Caco-2 (cell line): Measurements from ENCODE around the gene CRYM. TPM values are rescaled to one million over a fixed set of nuclear protein-coding genes. Genes with fewer than 3 reads are reported as not detected.

Experiments
- Bru-seq: library from RNA; stranded (reverse); fragments of 400-500 nt; gene quantifications from one replicate; lab custom pipeline; 2021; lab: Mats Ljungman, UMichigan
- BruChase-seq, 2 experiments: library from RNA; stranded (reverse); fragments of 400-500 nt; gene quantifications; one replicate each; lab custom pipeline; 2021; lab: Mats Ljungman, UMichigan
- BruUV-seq: library from RNA; stranded (reverse); fragments of 400-500 nt; replicated peaks from 2 replicates; lab custom pipeline; 2021; lab: Mats Ljungman, UMichigan
- CTCF ChIA-PET: fragments of 300-600 bp; sonication (Branson Sonifier 250); formaldehyde crosslinking; loops from one replicate; lab custom pipeline; 2022; ENCODE audit warnings: antibody characterized with exemption; lab: Charles Lee
- POLR2A ChIA-PET: fragments of 300-600 bp; sonication (Branson Sonifier 250); formaldehyde crosslinking; loops from one replicate; lab custom pipeline; 2022; ENCODE audit warnings: antibody characterized with exemption; lab: Charles Lee
- DNase-seq, 2 experiments: peaks; one replicate each; pipeline versions ENCODE4 v3.0.0 to v3.0.0-alpha.2; 2020 to 2022
- H3K27me3 ChIP-seq: replicated peaks from 2 replicates; pipeline ENCODE4 v1.6.0; 2011; ENCODE audit warnings: low read length; ENCODE audit not compliant: control insufficient read depth, insufficient read depth
- H3K36me3 ChIP-seq: 2 replicates; pipeline ENCODE4 v1.5.1; 2011; ENCODE audit warnings: low read length; ENCODE audit not compliant: control insufficient read depth, insufficient read depth
- H3K4me1 ChIP-seq: fragments of 250-450 bp; sonication (Bioruptor Pico); 2 replicates; pipeline ENCODE4 v1.5.1; 2020; ENCODE audit warnings: mild to moderate bottlenecking
- H3K4me3 ChIP-seq: 2 replicates; pipeline ENCODE4 v1.5.1; 2011; ENCODE audit warnings: low read depth, mild to moderate bottlenecking, control low read depth, low read length
- H3K9me3 ChIP-seq: fragments of 250-450 bp; sonication (Bioruptor Pico); 2 replicates; pipeline ENCODE4 v1.5.1; 2020; ENCODE audit warnings: mild to moderate bottlenecking, moderate library complexity
- H3K27ac Mint-ChIP-seq: one replicate; pipeline ENCODE4 v1.8.0; 2022; ENCODE audit warnings: mixed read lengths; ENCODE audit not compliant: unreplicated experiment
- H3K27me3 Mint-ChIP-seq: one replicate; pipeline ENCODE4 v1.8.0; 2022; ENCODE audit warnings: mixed read lengths; ENCODE audit not compliant: insufficient read depth, unreplicated experiment
- H3K36me3 Mint-ChIP-seq: one replicate; pipeline ENCODE4 v1.8.0; 2022; ENCODE audit warnings: mild to moderate bottlenecking, mixed read lengths; ENCODE audit not compliant: insufficient read depth, unreplicated experiment
- H3K4me1 Mint-ChIP-seq: one replicate; pipeline ENCODE4 v1.8.0; 2022; ENCODE audit warnings: low read depth, mixed read lengths; ENCODE audit not compliant: unreplicated experiment
- H3K4me3 Mint-ChIP-seq: one replicate; pipeline ENCODE4 v1.8.0; 2022; ENCODE audit warnings: mild to moderate bottlenecking, moderate library complexity, mixed read lengths; ENCODE audit not compliant: unreplicated experiment
- H3K9me3 Mint-ChIP-seq: one replicate; pipeline ENCODE4 v1.8.0; 2022; ENCODE audit warnings: mixed read lengths; ENCODE audit not compliant: unreplicated experiment
- CTCF ChIP-seq, 2 experiments: fragments of 200-600 bp in 1 of 2; IDR thresholded peaks; 1 replicate in 1 of 2; 2 replicates in 1 of 2; pipeline versions ENCODE4 v1.5.1 to v1.8.0; 2011 to 2022; ENCODE audit warnings: antibody characterized with exemption in 1 of 2, control low read depth in 1 of 2, inconsistent platforms in 1 of 2, low read depth in 1 of 2, low read length in 1 of 2, mild to moderate bottlenecking in 1 of 2, moderate library complexity in 1 of 2; ENCODE audit not compliant: insufficient read depth in 1 of 2, severe bottlenecking in 1 of 2, unreplicated experiment in 1 of 2
- intact Hi-C: fragments of 100-400 bp; cut with micrococcal nuclease; formaldehyde crosslinking; loops from one replicate; pipeline ENCODE4 v1.10.0; 2022; ENCODE audit not compliant: unreplicated experiment
- long read RNA-seq: library from polyadenylated mRNA; stranded (forward); transcript quantifications from one replicate; pipeline ENCODE4 v2.0.0, GENCODE V29; 2022
- total RNA-seq: library from RNA; stranded (reverse); gene quantifications from 2 replicates; pipeline ENCODE4 v1.2.3, GENCODE V29; 2022

Gene CRYM
- 0.39 TPM in 1 of 2 replicates, not detected in the other for total RNA-seq
- Bru-seq, nascent RNA = percentile 19 among the genes with signal in this experiment
- BruChase-seq, experiment 1, labeled RNA remaining after a 2-hour chase = percentile 12 among the genes with signal in this experiment
- percentile 11 among the genes with signal in this experiment for BruChase-seq, experiment 2, labeled RNA remaining after a 6-hour chase
- long read RNA-seq, partial matches to known transcripts = 2 of 2 reads
- long read RNA-seq, other reads (novel, unspliced or antisense) = 0 of 2 reads

GRCh38 chr16:21277927-21278706, at the start of gene CRYM:
TSS of gene CRYM (minus strand) at chr16:21278290. CDS start at chr16:21278251, 39 bp downstream.
- no peaks in the 10 kb centered on the region for H3K27me3 ChIP-seq
- no peaks in the 10 kb centered on the region for H3K4me1 ChIP-seq
- H3K27ac Mint-ChIP-seq = no peak within 1 kb of the TSS
- peak; percentile 73 to 89 for TF ChIP-seq CTCF (IDR thresholded peaks at IDR 0.05; ENCODE audit: insufficient read depth in 1 of 2, low read depth in 1 of 2, low read length in 1 of 2, severe bottlenecking in 1 of 2, unreplicated experiment in 1 of 2)
- no peaks in the 10 kb centered on the region for H3K4me1 Mint-ChIP-seq
- peak; percentile 54 to 71 for DNase-seq
- intact Hi-C loops = loop anchor here (1.0 to 5.0 kb wide), 3 partner anchors 23 to 90 kb away; no protein-coding TSS in a partner anchor
- peaks cover 6% of the 10 kb centered on the region for H3K27me3 Mint-ChIP-seq
- H3K9me3 Mint-ChIP-seq = no peaks in the 10 kb centered on the region
- H3K9me3 ChIP-seq = no peaks in the 10 kb centered on the region
- ChIA-PET CTCF (interaction anchor here (0.7 to 2.3 kb wide), 3 partner anchors 23 to 1009 kb away, joined by 4 to 10 read pairs (median 5); no protein-coding TSS in a partner anchor), POLR2A (interaction anchor here (0.6 kb wide), 1 partner anchor 1094 kb away, joined by 4 read pairs; no protein-coding TSS in a partner anchor)
- H3K36me3 Mint-ChIP-seq = no peaks in the 10 kb centered on the region
- H3K4me3 ChIP-seq = peak within 1 kb of the TSS; percentile 34
- no TSS peak for BruUV-seq
- no peaks in the 10 kb centered on the region for H3K36me3 ChIP-seq
- H3K4me3 Mint-ChIP-seq = peak within 1 kb of the TSS; percentile 75

GRCh38 chr16:21327046-21327445, 49.0 kb upstream of the CRYM start:
- no TSS peak for BruUV-seq
- Mint-ChIP-seq H3K4me3 (no peak overlapping the region), H3K27ac (no peak overlapping the region), H3K9me3 (no peaks in the 10 kb centered on the region), H3K4me1 (peaks cover 5% of the 10 kb centered on the region), H3K27me3 (peaks cover 2% of the 10 kb centered on the region), H3K36me3 (no peaks in the 10 kb centered on the region)
- Histone ChIP-seq H3K36me3 (no peaks in the 10 kb centered on the region), H3K4me1 (no peaks in the 10 kb centered on the region), H3K4me3 (no peak overlapping the region), H3K9me3 (no peaks in the 10 kb centered on the region), H3K27me3 (no peaks in the 10 kb centered on the region)
- TF ChIP-seq CTCF (IDR thresholded peaks at IDR 0.05; ENCODE audit: insufficient read depth in 1 of 2, low read depth in 1 of 2, low read length in 1 of 2, severe bottlenecking in 1 of 2, unreplicated experiment in 1 of 2) = no peak
- CTCF ChIA-PET = no interaction called here
- intact Hi-C loops = no loop called here
- POLR2A ChIA-PET = no interaction called here
- DNase-seq = no peak

- no peak for DNase-seq
- Histone ChIP-seq H3K36me3 (no peaks in the 10 kb centered on the region), H3K27me3 (no peaks in the 10 kb centered on the region), H3K4me3 (no peak overlapping the region), H3K4me1 (no peaks in the 10 kb centered on the region), H3K9me3 (no peaks in the 10 kb centered on the region)
- no peak for TF ChIP-seq CTCF (IDR thresholded peaks at IDR 0.05; ENCODE audit: insufficient read depth in 1 of 2, low read depth in 1 of 2, low read length in 1 of 2, severe bottlenecking in 1 of 2, unreplicated experiment in 1 of 2)
- Mint-ChIP-seq H3K36me3 (no peaks in the 10 kb centered on the region), H3K4me1 (peaks cover 5% of the 10 kb centered on the region), H3K27ac (no peak overlapping the region), H3K27me3 (no peaks in the 10 kb centered on the region), H3K9me3 (no peaks in the 10 kb centered on the region), H3K4me3 (no peak overlapping the region)
- no TSS peak for BruUV-seq
- ChIA-PET POLR2A (no interaction called here), CTCF (no interaction called here)
- intact Hi-C loops = no loop called here
Measured at GRCh38 chr16:21326459-21326858, 48.4 kb upstream of the CRYM start.
